Peyer's patch (tissue), 4 donors: Measurements from ENCODE around the gene TCIRG1.

Source experiments
- CTCF ChIP-seq, 6 experiments: fragments of 450-650 bp in 4 of 6; fragments of 200-600 bp in 2 of 6; sonication (generic) in 1 of 6; IDR thresholded peaks; one replicate each; pipeline ENCODE4 v1.5.1; 2017 to 2019; ENCODE audit warnings: antibody characterized with exemption in 6 of 6, mild to moderate bottlenecking in 3 of 6, moderate library complexity in 1 of 6
- POLR2A ChIP-seq, 2 donors: fragments of 450-650 bp; IDR thresholded peaks; one replicate each; pipeline ENCODE4 v1.5.1; 2017; ENCODE audit warnings: antibody characterized with exemption in 2 of 2, mild to moderate bottlenecking in 2 of 2, moderate library complexity in 2 of 2

- TF ChIP-seq CTCF (IDR thresholded peaks at IDR 0.05) (no peak), POLR2A (IDR thresholded peaks at IDR 0.05) (no peak)
Observed at GRCh38 chr11:67996051-67996450, 42.8 kb upstream of the TCIRG1 start.
